Natural killer cell (primary cell): ENCODE measurements around the gene SLCO1A2. TPM values are rescaled to one million over a fixed set of nuclear protein-coding genes. Genes with fewer than 3 reads are reported as not detected.

Source experiments
- ATAC-seq, 3 donors: fragments of 150-1000 bp in 2 of 3; fragments of 200-7000 bp in 1 of 3; cut with Tn5 transposase; 1 replicate in 1 of 3; 2 replicates in 2 of 3; pipeline ENCODE4 v1.10.0; 2021; ENCODE audit warnings: mild to moderate bottlenecking in 2 of 3, moderate library complexity in 2 of 3
- DNase-seq, 2 donors: peaks; one replicate each; pipeline versions ENCODE4 v3.0.0 to v3.0.0-alpha.2; 2013 to 2021; ENCODE audit warnings: mixed read lengths in 1 of 2
- H3K27ac ChIP-seq: one replicate; pipeline ENCODE4 v1.5.1; 2013; ENCODE audit warnings: mild to moderate bottlenecking, low read length
- H3K27me3 ChIP-seq: one replicate; pipeline ENCODE4 v1.6.1; 2013; ENCODE audit warnings: low read length; ENCODE audit not compliant: control insufficient read depth, insufficient read depth
- H3K36me3 ChIP-seq: one replicate; pipeline ENCODE4 v1.6.1; 2013; ENCODE audit warnings: low read length; ENCODE audit not compliant: control insufficient read depth, insufficient read depth
- H3K4me1 ChIP-seq: one replicate; pipeline ENCODE4 v1.6.1; 2013; ENCODE audit warnings: low read length; ENCODE audit not compliant: control insufficient read depth, insufficient read depth
- H3K4me3 ChIP-seq: one replicate; pipeline ENCODE4 v1.5.1; 2013; ENCODE audit warnings: low read length
- H3K9me3 ChIP-seq: one replicate; pipeline ENCODE4 v1.6.1; 2013; ENCODE audit warnings: low read length; ENCODE audit not compliant: control insufficient read depth, insufficient read depth
- H3K27ac Mint-ChIP-seq, 2 donors: one replicate each; pipeline ENCODE4 v1.8.0; 2022; ENCODE audit warnings: mild to moderate bottlenecking in 2 of 2, mixed read lengths in 2 of 2, moderate library complexity in 1 of 2
- H3K27me3 Mint-ChIP-seq, 2 donors: one replicate each; pipeline ENCODE4 v1.8.0; 2022; ENCODE audit warnings: low read depth in 2 of 2, mixed read lengths in 2 of 2
- H3K36me3 Mint-ChIP-seq: one replicate; pipeline ENCODE4 v1.8.0; 2022; ENCODE audit warnings: mixed read lengths
- H3K4me1 Mint-ChIP-seq, 2 donors: one replicate each; pipeline ENCODE4 v1.8.0; 2022; ENCODE audit warnings: mixed read lengths in 2 of 2
- H3K4me3 Mint-ChIP-seq: one replicate; pipeline ENCODE4 v1.8.0; 2022; ENCODE audit warnings: mild to moderate bottlenecking, moderate library complexity, mixed read lengths
- H3K9me3 Mint-ChIP-seq, 2 donors: one replicate each; pipeline ENCODE4 v1.8.0; 2022; ENCODE audit warnings: mixed read lengths in 2 of 2
- WGBS: methylation state at CpG from one replicate; pipeline ENCODE4 v1.1.7; 2013; ENCODE audit warnings: missing lambda C conversion rate; ENCODE audit not compliant: insufficient coverage; 5-methylcytosine and 5-hydroxymethylcytosine counted together
- intact Hi-C: fragments of 100-400 bp; cut with micrococcal nuclease; formaldehyde crosslinking; loops from one replicate; pipeline ENCODE4 v1.14.2; 2022
- total RNA-seq, 4 donors: library from RNA; stranded (reverse); fragments of 120-200 nt in 1 of 4; gene quantifications; one replicate each; pipeline versions ENCODE4 v1.2.3 to v1.2.4, GENCODE V29; 2013 to 2022
- TF ChIP-seq, protein P1 (sequence below): fragments of 200-600 bp; IDR thresholded peaks from one replicate; pipeline ENCODE4 v1.8.0; 2022; ENCODE audit warnings: antibody characterized with exemption

Gene SLCO1A2
- total RNA-seq, 3 donors from 2014 or later (not counting 1 experiment from before 2014, with no cell fraction given) = not detected

DNA sequence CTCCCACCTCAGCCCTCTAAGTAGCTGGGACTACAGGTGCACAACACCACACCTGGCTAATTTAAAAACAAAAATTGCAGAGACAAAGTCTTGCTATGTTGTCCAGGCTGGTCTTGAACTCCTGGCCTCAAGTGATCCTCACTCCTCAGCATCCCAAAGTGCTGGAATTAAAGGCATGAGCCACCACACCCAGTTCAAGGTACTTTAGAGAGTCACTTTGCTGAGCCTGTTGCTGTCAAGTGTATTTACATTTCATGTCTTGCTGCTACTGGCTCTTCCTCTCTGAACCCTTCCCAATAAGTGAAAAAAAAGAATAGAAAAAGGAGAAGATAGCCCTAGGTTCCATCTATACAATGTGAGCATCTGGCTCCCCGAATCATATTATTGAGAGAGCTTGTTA is 38.4 kb downstream of the SLCO1A2 start:
- WGBS = 69% methylated on average over 1 of the region's 1 CpG
- Histone ChIP-seq H3K9me3 (no peaks in the 10 kb centered on the region), H3K4me3 (no peak overlapping the region), H3K4me1 (no peaks in the 10 kb centered on the region), H3K36me3 (no peaks in the 10 kb centered on the region), H3K27ac (no peak overlapping the region), H3K27me3 (no peaks in the 10 kb centered on the region)
- no peak overlapping the region for H3K27ac Mint-ChIP-seq
- no peaks in the 10 kb centered on the region for H3K9me3 Mint-ChIP-seq
- TF ChIP-seq, protein P1, sequence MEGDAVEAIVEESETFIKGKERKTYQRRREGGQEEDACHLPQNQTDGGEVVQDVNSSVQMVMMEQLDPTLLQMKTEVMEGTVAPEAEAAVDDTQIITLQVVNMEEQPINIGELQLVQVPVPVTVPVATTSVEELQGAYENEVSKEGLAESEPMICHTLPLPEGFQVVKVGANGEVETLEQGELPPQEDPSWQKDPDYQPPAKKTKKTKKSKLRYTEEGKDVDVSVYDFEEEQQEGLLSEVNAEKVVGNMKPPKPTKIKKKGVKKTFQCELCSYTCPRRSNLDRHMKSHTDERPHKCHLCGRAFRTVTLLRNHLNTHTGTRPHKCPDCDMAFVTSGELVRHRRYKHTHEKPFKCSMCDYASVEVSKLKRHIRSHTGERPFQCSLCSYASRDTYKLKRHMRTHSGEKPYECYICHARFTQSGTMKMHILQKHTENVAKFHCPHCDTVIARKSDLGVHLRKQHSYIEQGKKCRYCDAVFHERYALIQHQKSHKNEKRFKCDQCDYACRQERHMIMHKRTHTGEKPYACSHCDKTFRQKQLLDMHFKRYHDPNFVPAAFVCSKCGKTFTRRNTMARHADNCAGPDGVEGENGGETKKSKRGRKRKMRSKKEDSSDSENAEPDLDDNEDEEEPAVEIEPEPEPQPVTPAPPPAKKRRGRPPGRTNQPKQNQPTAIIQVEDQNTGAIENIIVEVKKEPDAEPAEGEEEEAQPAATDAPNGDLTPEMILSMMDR = no peak
- H3K36me3 Mint-ChIP-seq = no peaks in the 10 kb centered on the region
- no peaks in the 10 kb centered on the region for H3K27me3 Mint-ChIP-seq
- no peak overlapping the region for H3K4me3 Mint-ChIP-seq
- no peaks in the 10 kb centered on the region for H3K4me1 Mint-ChIP-seq
- intact Hi-C loops = no loop called here
- no peak for ATAC-seq
- no peak for DNase-seq

DNA sequence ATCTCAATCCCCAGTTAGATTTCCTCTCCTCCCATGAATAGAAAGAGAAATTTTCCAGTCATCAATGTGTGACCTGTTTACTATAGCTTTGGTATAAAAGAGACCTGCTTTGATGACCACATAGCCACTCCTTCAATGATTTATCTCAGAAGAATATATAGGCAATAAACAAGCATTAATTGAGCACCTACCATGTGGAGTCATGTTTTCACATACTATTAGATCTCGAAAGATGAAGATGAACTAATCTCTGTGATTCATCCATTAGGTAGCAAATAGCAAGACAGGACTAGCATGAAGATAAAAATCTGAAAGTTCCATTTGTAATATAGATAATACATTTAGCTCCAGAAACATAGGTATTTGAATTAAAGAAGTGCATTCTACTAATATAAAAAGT is 40.5 kb downstream of the SLCO1A2 start:
- no peak for ATAC-seq
- Mint-ChIP-seq H3K4me3 (no peak overlapping the region), H3K4me1 (no peaks in the 10 kb centered on the region), H3K36me3 (no peaks in the 10 kb centered on the region), H3K27ac (no peak overlapping the region), H3K27me3 (no peaks in the 10 kb centered on the region), H3K9me3 (no peaks in the 10 kb centered on the region)
- H3K27me3 ChIP-seq = no peaks in the 10 kb centered on the region
- no peaks in the 10 kb centered on the region for H3K9me3 ChIP-seq
- H3K27ac ChIP-seq = no peak overlapping the region
- intact Hi-C loops = no loop called here
- DNase-seq = no peak
- H3K4me3 ChIP-seq = no peak overlapping the region
- TF ChIP-seq, protein P1 = no peak
- H3K4me1 ChIP-seq = no peaks in the 10 kb centered on the region
- WGBS = no CpG with 5 or more reads among the region's 1 CpG
- no peaks in the 10 kb centered on the region for H3K36me3 ChIP-seq

DNA sequence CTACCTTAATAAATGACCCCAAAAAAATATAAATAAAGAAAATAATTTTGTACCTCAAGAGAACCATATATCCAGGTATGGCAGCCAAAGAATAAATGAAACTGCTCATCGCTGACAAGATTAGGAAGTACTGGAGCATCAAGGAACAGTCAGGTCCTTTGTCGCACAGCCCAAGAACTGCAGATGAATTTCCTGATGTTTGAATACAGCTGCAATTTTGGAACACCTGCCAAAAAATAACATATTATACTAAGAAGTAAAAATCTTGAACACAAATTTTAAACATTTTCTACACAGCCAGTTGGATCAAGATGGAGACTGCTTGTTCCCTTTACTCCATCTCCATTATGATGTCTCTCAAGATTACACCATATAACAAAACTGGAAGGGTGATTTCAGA is 42.6 kb downstream of the SLCO1A2 start:
- H3K36me3 Mint-ChIP-seq = no peaks in the 10 kb centered on the region
- Histone ChIP-seq H3K9me3 (no peaks in the 10 kb centered on the region), H3K4me1 (no peaks in the 10 kb centered on the region), H3K27ac (no peak overlapping the region), H3K4me3 (no peak overlapping the region), H3K27me3 (no peaks in the 10 kb centered on the region), H3K36me3 (no peaks in the 10 kb centered on the region)
- TF ChIP-seq, protein P1 = no peak
- no peak overlapping the region for H3K27ac Mint-ChIP-seq
- no peaks in the 10 kb centered on the region for H3K27me3 Mint-ChIP-seq
- DNase-seq = no peak
- intact Hi-C loops = no loop called here
- 100% methylated on average over 2 of the region's 2 CpGs for WGBS
- ATAC-seq = no peak
- H3K4me3 Mint-ChIP-seq = no peak overlapping the region
- no peaks in the 10 kb centered on the region for H3K9me3 Mint-ChIP-seq
- no peaks in the 10 kb centered on the region for H3K4me1 Mint-ChIP-seq

DNA sequence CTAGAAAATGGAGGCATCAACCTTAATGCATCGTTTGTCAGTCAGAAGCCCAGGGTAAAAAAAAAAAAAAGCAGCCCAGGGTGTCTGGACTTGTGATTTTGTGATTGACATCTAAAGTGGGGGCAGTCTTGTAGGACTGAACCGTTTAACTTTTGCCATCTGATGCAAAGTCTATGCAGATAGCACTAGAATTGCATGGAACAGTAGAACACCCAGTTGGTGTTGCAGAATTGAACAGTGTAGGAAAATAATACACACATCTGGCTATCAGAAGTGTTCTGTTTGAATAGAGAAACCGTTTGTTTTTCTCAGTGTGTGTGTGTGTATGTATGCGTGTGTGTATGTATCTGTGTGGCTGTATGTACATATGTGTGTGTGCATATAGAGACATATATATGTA is 45.0 kb downstream of the SLCO1A2 start:
- no peaks in the 10 kb centered on the region for H3K27me3 ChIP-seq
- no peaks in the 10 kb centered on the region for H3K36me3 ChIP-seq
- Mint-ChIP-seq H3K9me3 (no peaks in the 10 kb centered on the region), H3K36me3 (no peaks in the 10 kb centered on the region), H3K27ac (no peak overlapping the region), H3K4me1 (no peaks in the 10 kb centered on the region), H3K27me3 (no peaks in the 10 kb centered on the region), H3K4me3 (no peak overlapping the region)
- H3K27ac ChIP-seq = no peak overlapping the region
- H3K4me1 ChIP-seq = no peaks in the 10 kb centered on the region
- no peak overlapping the region for H3K4me3 ChIP-seq
- TF ChIP-seq, protein P1 = no peak
- ATAC-seq (no peak), DNase-seq (no peak)
- intact Hi-C loops = no loop called here
- WGBS = 75% methylated on average over 4 of the region's 4 CpGs
- H3K9me3 ChIP-seq = no peaks in the 10 kb centered on the region
